ENCODE data around the gene SIGLEC11.

- TF ChIP-seq CTCF (IDR thresholded peaks at IDR 0.05; ENCODE audit: poor library complexity, severe bottlenecking) (no peak), RAD21 (conservative IDR thresholded peaks at IDR 0.05) (no peak), TAF1 (IDR thresholded peaks at IDR 0.05; ENCODE audit: low read depth) (no peak), SMC3 (conservative IDR thresholded peaks at IDR 0.05; ENCODE audit: poor library complexity) (no peak), EP300 (conservative IDR thresholded peaks at IDR 0.05; ENCODE audit: poor library complexity, severe bottlenecking) (no peak), MXI1 (conservative IDR thresholded peaks at IDR 0.05; ENCODE audit: poor library complexity, severe bottlenecking) (no peak)
Observed at GRCh38 chr19:49920624-49921363, 40.2 kb downstream of the SIGLEC11 start.

Data from neural cell (in vitro differentiated cells).